ENCODE data around the gene TSNAXIP1. TPM values are rescaled to one million over a fixed set of nuclear protein-coding genes. Genes with fewer than 3 reads are reported as not detected.

Gene TSNAXIP1
- total and polyA plus RNA-seq, 2 donors (not counting 1 experiment from before 2014, with no cell fraction given): 0.97 to 1.2 TPM

GRCh38 chr16:67803894-67804293 lies 2.8 kb upstream of the TSNAXIP1 start:
- Histone ChIP-seq H3K9me3 (ENCODE audit: control extremely low read depth in 1 of 3, control insufficient read depth in 2 of 3, insufficient read depth in 1 of 3, low read length in 2 of 3) (no peaks in the 10 kb centered on the region), H4K20me1 (ENCODE audit: control insufficient read depth, insufficient read depth, low read length, poor library complexity, severe bottlenecking) (peaks cover 31% of the 10 kb centered on the region), H3K36me3 (replicated peaks in 1 of 2; ENCODE audit: control extremely low read depth in 1 of 2, control insufficient read depth in 1 of 2, extremely low read depth in 1 of 2, insufficient read depth in 2 of 2, low read length in 1 of 2) (peaks cover 4 to 16% of the 10 kb centered on the region in 2 experiments), H3K27ac (ENCODE audit: low read length in 2 of 2) (peak overlapping the region; percentile 78 to 80), H3K4me3 (ENCODE audit: control extremely low read depth in 1 of 5, extremely low read depth in 1 of 5, insufficient read depth in 1 of 5, low read depth in 2 of 5, low read length in 4 of 5) (no peak overlapping the region), H3K4me1 (ENCODE audit: control insufficient read depth in 2 of 2, insufficient read depth in 2 of 2, low read length in 2 of 2) (peaks cover 56 to 66% of the 10 kb centered on the region in 2 donors), H3K9ac (ENCODE audit: low read length) (no peak overlapping the region), H2AFZ (ENCODE audit: insufficient read depth, low read depth, low read length, poor library complexity, severe bottlenecking) (no peak overlapping the region), H3K4me2 (replicated peaks; ENCODE audit: low read depth, low read length, poor library complexity, severe bottlenecking) (peak overlapping the region; percentile 52), H3K79me2 (ENCODE audit: control insufficient read depth, insufficient read depth, low read length) (peaks cover 79% of the 10 kb centered on the region), H3K27me3 (replicated peaks in 1 of 4; ENCODE audit: control extremely low read depth in 1 of 4, control insufficient read depth in 3 of 4, insufficient read depth in 4 of 4, low read length in 3 of 4) (no peaks in the 10 kb centered on the region)
- POLR2A ChIA-PET: interaction anchor here (0.5 to 0.9 kb wide), 3 partner anchors 53 to 961 kb away, joined by 3 to 5 read pairs (median 4); no protein-coding TSS in a partner anchor
- H3K9me3 Mint-ChIP-seq (ENCODE audit: insufficient read depth): no peaks in the 10 kb centered on the region
- no peaks in the 10 kb centered on the region for H3K27me3 Mint-ChIP-seq
- H3K4me1 Mint-ChIP-seq: peaks cover 65% of the 10 kb centered on the region
- ATAC-seq (ENCODE audit: low read depth) (peak; percentile 9), DNase-seq (peak; percentile 81)
- TF ChIP-seq CTCF (IDR thresholded peaks at IDR 0.05) (no peak), EZH2 (IDR thresholded peaks at IDR 0.05; ENCODE audit: borderline replicate concordance, insufficient read depth, low read depth, low read length, poor library complexity, severe bottlenecking) (no peak)
- intact Hi-C loops (cut with micrococcal nuclease): loop anchor here (10.0 kb wide), 2 partner anchors 279 to 319 kb away; partner anchors contain the start of genes AGRP, ATP6V0D1 and RIPOR1
- no CpG with 5 or more reads among the region's 3 CpGs for WGBS (ENCODE audit: insufficient coverage)
- peak overlapping the region; percentile 97 for H3K4me3 Mint-ChIP-seq
- peak overlapping the region; percentile 95 for H3K27ac Mint-ChIP-seq
- CTCF ChIA-PET: interaction anchor here (0.7 to 2.7 kb wide), 5 partner anchors 11 to 283 kb away, joined by 3 to 12 read pairs (median 3); no protein-coding TSS in a partner anchor

- Histone ChIP-seq H3K4me1 (ENCODE audit: control insufficient read depth in 2 of 2, insufficient read depth in 2 of 2, low read length in 2 of 2) (peaks cover 56 to 66% of the 10 kb centered on the region in 2 donors), H4K20me1 (ENCODE audit: control insufficient read depth, insufficient read depth, low read length, poor library complexity, severe bottlenecking) (peaks cover 24% of the 10 kb centered on the region), H3K79me2 (ENCODE audit: control insufficient read depth, insufficient read depth, low read length) (peaks cover 68% of the 10 kb centered on the region), H3K36me3 (replicated peaks in 1 of 2; ENCODE audit: control extremely low read depth in 1 of 2, control insufficient read depth in 1 of 2, extremely low read depth in 1 of 2, insufficient read depth in 2 of 2, low read length in 1 of 2) (peaks cover 4 to 16% of the 10 kb centered on the region in 2 experiments), H2AFZ (ENCODE audit: insufficient read depth, low read depth, low read length, poor library complexity, severe bottlenecking) (no peak overlapping the region), H3K4me2 (replicated peaks; ENCODE audit: low read depth, low read length, poor library complexity, severe bottlenecking) (peak overlapping the region; percentile 92), H3K9ac (ENCODE audit: low read length) (peak overlapping the region; percentile 86), H3K9me3 (ENCODE audit: control extremely low read depth in 1 of 3, control insufficient read depth in 2 of 3, insufficient read depth in 1 of 3, low read length in 2 of 3) (peaks cover 0 to 2% (median 0%) of the 10 kb centered on the region in 3 donors), H3K4me3 (ENCODE audit: control extremely low read depth in 1 of 5, extremely low read depth in 1 of 5, insufficient read depth in 1 of 5, low read depth in 2 of 5, low read length in 4 of 5) (peak overlapping the region; percentile 5 to 99 (median 92)), H3K27me3 (replicated peaks in 1 of 4; ENCODE audit: control extremely low read depth in 1 of 4, control insufficient read depth in 3 of 4, insufficient read depth in 4 of 4, low read length in 3 of 4) (no peaks in the 10 kb centered on the region), H3K27ac (ENCODE audit: low read length in 2 of 2) (peak overlapping the region; percentile 78 to 80)
- no peaks in the 10 kb centered on the region for H3K27me3 Mint-ChIP-seq
- H3K4me1 Mint-ChIP-seq: peaks cover 61% of the 10 kb centered on the region
- DNase-seq (no peak), ATAC-seq (ENCODE audit: low read depth) (no peak)
- no peak for TF ChIP-seq EZH2 (IDR thresholded peaks at IDR 0.05; ENCODE audit: borderline replicate concordance, insufficient read depth, low read depth, low read length, poor library complexity, severe bottlenecking)
- TF ChIP-seq CTCF (IDR thresholded peaks at IDR 0.05): no peak
- peak overlapping the region; percentile 84 for H3K27ac Mint-ChIP-seq
- peak overlapping the region; percentile 97 for H3K4me3 Mint-ChIP-seq
- 84% methylated on average over 3 of the region's 4 CpGs for WGBS (ENCODE audit: insufficient coverage)
- no peaks in the 10 kb centered on the region for H3K9me3 Mint-ChIP-seq (ENCODE audit: insufficient read depth)
- CTCF ChIA-PET: interaction anchor here (2.7 kb wide), 1 partner anchor 10 kb away, joined by 10 read pairs; no protein-coding TSS in a partner anchor
- intact Hi-C loops (cut with micrococcal nuclease): loop anchor here (10.0 kb wide), 2 partner anchors 280 to 320 kb away; partner anchors contain the start of genes AGRP, ATP6V0D1 and RIPOR1
- POLR2A ChIA-PET: interaction anchor here (0.6 to 0.9 kb wide), 3 partner anchors 10 to 280 kb away, joined by 3 to 7 read pairs (median 4); no protein-coding TSS in a partner anchor
Observed at GRCh38 chr16:67804853-67805542, 1.7 kb upstream of the TSNAXIP1 start.

Measured in B cell (primary cell).